Measurements from ENCODE around the gene MEOX1. TPM values are rescaled to one million over a fixed set of nuclear protein-coding genes. Genes with fewer than 3 reads are reported as not detected.

Gene MEOX1
- total RNA-seq, 1 donor from 2014 or later = not detected

- Mint-ChIP-seq H3K27me3 (ENCODE audit: unreplicated experiment) (no peaks in the 10 kb centered on the region), H3K4me3 (ENCODE audit: unreplicated experiment) (no peak overlapping the region), H3K36me3 (ENCODE audit: unreplicated experiment) (no peaks in the 10 kb centered on the region), H3K9me3 (ENCODE audit: unreplicated experiment) (peaks cover 2% of the 10 kb centered on the region), H3K27ac (ENCODE audit: unreplicated experiment) (no peak overlapping the region), H3K4me1 (ENCODE audit: low read depth, unreplicated experiment) (no peaks in the 10 kb centered on the region)
- no peak for DNase-seq
- TF ChIP-seq CTCF (IDR thresholded peaks at IDR 0.05; ENCODE audit: partially characterized antibody, unreplicated experiment) = no peak
Measured at GRCh38 chr17:43626023-43626422, 35.7 kb downstream of the MEOX1 start.

GRCh38 chr17:43625606-43626005 is 36.1 kb downstream of the MEOX1 start:
- no peaks in the 10 kb centered on the region for H3K36me3 Mint-ChIP-seq (ENCODE audit: unreplicated experiment)

DNA sequence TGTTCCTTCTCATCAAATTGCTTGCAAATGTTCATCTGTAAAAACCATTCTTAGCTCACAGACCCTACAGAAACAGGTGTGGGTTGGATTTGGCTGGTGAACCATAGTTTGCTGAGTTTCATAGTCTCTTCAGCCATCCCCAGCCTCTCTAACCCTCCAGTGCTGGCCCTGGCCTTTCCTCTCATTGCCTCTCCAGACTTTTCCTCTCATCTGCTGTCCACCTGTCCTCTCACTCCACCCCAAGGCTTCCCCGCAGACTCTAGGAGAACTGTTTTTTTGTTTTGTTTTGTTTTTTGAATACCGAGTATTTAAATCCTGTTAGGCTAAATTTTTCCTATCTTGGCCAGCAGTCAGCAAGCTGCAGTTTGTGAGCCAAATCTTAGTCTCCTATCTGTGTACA is 41.1 kb downstream of the MEOX1 start:
- Mint-ChIP-seq H3K27ac (ENCODE audit: unreplicated experiment) (no peak overlapping the region), H3K36me3 (ENCODE audit: unreplicated experiment) (no peaks in the 10 kb centered on the region), H3K4me1 (ENCODE audit: low read depth, unreplicated experiment) (no peaks in the 10 kb centered on the region), H3K9me3 (ENCODE audit: unreplicated experiment) (no peaks in the 10 kb centered on the region), H3K27me3 (ENCODE audit: unreplicated experiment) (no peaks in the 10 kb centered on the region), H3K4me3 (ENCODE audit: unreplicated experiment) (no peak overlapping the region)
- TF ChIP-seq CTCF (IDR thresholded peaks at IDR 0.05; ENCODE audit: partially characterized antibody, unreplicated experiment) = no peak
- DNase-seq = no peak

More at GRCh38 chr17:43625606-43626005, 36.1 kb downstream of the MEOX1 start:
- Mint-ChIP-seq H3K4me3 (ENCODE audit: unreplicated experiment) (no peak overlapping the region), H3K27ac (ENCODE audit: unreplicated experiment) (no peak overlapping the region), H3K4me1 (ENCODE audit: low read depth, unreplicated experiment) (no peaks in the 10 kb centered on the region), H3K9me3 (ENCODE audit: unreplicated experiment) (peaks cover 2% of the 10 kb centered on the region), H3K27me3 (ENCODE audit: unreplicated experiment) (no peaks in the 10 kb centered on the region)
- no peak for TF ChIP-seq CTCF (IDR thresholded peaks at IDR 0.05; ENCODE audit: partially characterized antibody, unreplicated experiment)
- DNase-seq = no peak

- Mint-ChIP-seq H3K36me3 (ENCODE audit: unreplicated experiment) (no peaks in the 10 kb centered on the region), H3K27me3 (ENCODE audit: unreplicated experiment) (no peaks in the 10 kb centered on the region), H3K27ac (ENCODE audit: unreplicated experiment) (no peak overlapping the region), H3K4me1 (ENCODE audit: low read depth, unreplicated experiment) (no peaks in the 10 kb centered on the region), H3K9me3 (ENCODE audit: unreplicated experiment) (no peaks in the 10 kb centered on the region), H3K4me3 (ENCODE audit: unreplicated experiment) (no peak overlapping the region)
- TF ChIP-seq CTCF (IDR thresholded peaks at IDR 0.05; ENCODE audit: partially characterized antibody, unreplicated experiment) = no peak
- no peak for DNase-seq
Measured at GRCh38 chr17:43620147-43620546, 41.6 kb downstream of the MEOX1 start.

DNA sequence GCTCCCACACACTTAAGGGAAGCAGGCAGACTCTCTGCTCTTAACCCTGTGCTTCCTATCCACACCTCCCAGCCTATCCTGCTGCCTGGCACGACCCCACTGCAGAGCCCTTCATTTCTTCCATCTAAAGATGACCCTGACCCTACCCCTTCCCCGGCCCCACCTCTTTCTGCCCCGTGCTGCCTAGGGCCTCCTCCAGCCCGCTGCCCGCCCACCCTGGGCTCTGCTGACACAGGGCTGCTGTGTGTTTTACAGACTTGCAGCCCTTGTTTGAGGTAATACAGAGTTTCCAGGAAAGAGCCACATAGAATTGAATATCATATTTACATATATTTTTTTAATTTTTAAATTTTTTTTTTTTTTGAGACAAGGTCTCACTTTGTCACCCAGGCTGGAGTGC is 42.0 kb downstream of the MEOX1 start:
- Mint-ChIP-seq H3K27ac (ENCODE audit: unreplicated experiment) (no peak overlapping the region), H3K36me3 (ENCODE audit: unreplicated experiment) (no peaks in the 10 kb centered on the region)
- TF ChIP-seq CTCF (IDR thresholded peaks at IDR 0.05; ENCODE audit: partially characterized antibody, unreplicated experiment) = no peak

More for the DNA sequence above, 42.0 kb downstream of the MEOX1 start:
- Mint-ChIP-seq H3K4me3 (ENCODE audit: unreplicated experiment) (no peak overlapping the region), H3K4me1 (ENCODE audit: low read depth, unreplicated experiment) (no peaks in the 10 kb centered on the region), H3K27me3 (ENCODE audit: unreplicated experiment) (no peaks in the 10 kb centered on the region), H3K9me3 (ENCODE audit: unreplicated experiment) (no peaks in the 10 kb centered on the region)
- DNase-seq = no peak
